Measurements from ENCODE around the gene AIPL1. TPM values are rescaled to one million over a fixed set of nuclear protein-coding genes. Genes with fewer than 3 reads are reported as not detected.

AIPL1 gene
- total RNA-seq, 2 experiments from 2014 or later = not detected

DNA sequence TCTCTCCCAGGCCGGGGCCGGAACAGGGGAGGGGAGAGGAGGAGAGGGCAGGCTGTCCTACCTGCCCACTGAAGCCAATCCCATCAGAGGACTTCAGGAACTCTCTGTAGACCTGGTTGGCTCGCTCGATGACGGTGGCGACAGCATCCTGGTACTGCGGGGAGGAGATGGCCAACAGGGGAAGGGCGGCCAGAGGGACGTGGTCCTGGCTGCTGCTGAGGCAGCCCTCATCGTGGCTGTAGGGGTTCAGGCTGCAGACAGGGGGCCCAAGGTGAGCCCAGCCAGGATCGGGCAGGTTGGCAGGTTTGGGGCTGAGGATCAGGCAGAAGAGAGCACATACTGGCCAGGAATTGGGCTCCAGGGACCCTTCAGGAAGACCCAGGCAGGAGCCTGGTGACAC lies 43.6 kb upstream of the AIPL1 start:
- intact Hi-C loops (cut with micrococcal nuclease; ENCODE audit: unreplicated experiment) = no loop called here
- TF ChIP-seq, protein P1, sequence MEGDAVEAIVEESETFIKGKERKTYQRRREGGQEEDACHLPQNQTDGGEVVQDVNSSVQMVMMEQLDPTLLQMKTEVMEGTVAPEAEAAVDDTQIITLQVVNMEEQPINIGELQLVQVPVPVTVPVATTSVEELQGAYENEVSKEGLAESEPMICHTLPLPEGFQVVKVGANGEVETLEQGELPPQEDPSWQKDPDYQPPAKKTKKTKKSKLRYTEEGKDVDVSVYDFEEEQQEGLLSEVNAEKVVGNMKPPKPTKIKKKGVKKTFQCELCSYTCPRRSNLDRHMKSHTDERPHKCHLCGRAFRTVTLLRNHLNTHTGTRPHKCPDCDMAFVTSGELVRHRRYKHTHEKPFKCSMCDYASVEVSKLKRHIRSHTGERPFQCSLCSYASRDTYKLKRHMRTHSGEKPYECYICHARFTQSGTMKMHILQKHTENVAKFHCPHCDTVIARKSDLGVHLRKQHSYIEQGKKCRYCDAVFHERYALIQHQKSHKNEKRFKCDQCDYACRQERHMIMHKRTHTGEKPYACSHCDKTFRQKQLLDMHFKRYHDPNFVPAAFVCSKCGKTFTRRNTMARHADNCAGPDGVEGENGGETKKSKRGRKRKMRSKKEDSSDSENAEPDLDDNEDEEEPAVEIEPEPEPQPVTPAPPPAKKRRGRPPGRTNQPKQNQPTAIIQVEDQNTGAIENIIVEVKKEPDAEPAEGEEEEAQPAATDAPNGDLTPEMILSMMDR (conservative IDR thresholded peaks at IDR 0.05; ENCODE audit: low read length) = no peak
- no peak for TF ChIP-seq EZH2phosphoT487 (IDR thresholded peaks at IDR 0.05; ENCODE audit: borderline replicate concordance, low read depth, low read length)
- Histone ChIP-seq H3K4me3 (ENCODE audit: low read depth, low read length, poor library complexity, severe bottlenecking) (no peak overlapping the region), H3K4me1 (ENCODE audit: insufficient read depth, low read length, poor library complexity, severe bottlenecking) (no peaks in the 10 kb centered on the region), H3K9me2 (ENCODE audit: insufficient read depth, low read length) (no peaks in the 10 kb centered on the region), H4K20me1 (ENCODE audit: insufficient read depth, low read length) (no peaks in the 10 kb centered on the region), H2AFZ (ENCODE audit: low read length) (no peak overlapping the region), H3K79me2 (ENCODE audit: insufficient read depth, low read depth, low read length) (no peaks in the 10 kb centered on the region), H3K9me3 (ENCODE audit: low read length) (no peaks in the 10 kb centered on the region), H3K27ac (ENCODE audit: low read depth, low read length, poor library complexity, severe bottlenecking) (no peak overlapping the region), H3K36me3 (ENCODE audit: insufficient read depth, low read length) (no peaks in the 10 kb centered on the region), H3K4me2 (ENCODE audit: low read length) (no peak overlapping the region)
- ChIA-PET POLR2A (no interaction called here), CTCF (ENCODE audit: unreplicated experiment) (no interaction called here)
- BruUV-seq (replicated peaks) = no TSS peak
- DNase-seq (ENCODE audit: low spot score) = no peak

DNA sequence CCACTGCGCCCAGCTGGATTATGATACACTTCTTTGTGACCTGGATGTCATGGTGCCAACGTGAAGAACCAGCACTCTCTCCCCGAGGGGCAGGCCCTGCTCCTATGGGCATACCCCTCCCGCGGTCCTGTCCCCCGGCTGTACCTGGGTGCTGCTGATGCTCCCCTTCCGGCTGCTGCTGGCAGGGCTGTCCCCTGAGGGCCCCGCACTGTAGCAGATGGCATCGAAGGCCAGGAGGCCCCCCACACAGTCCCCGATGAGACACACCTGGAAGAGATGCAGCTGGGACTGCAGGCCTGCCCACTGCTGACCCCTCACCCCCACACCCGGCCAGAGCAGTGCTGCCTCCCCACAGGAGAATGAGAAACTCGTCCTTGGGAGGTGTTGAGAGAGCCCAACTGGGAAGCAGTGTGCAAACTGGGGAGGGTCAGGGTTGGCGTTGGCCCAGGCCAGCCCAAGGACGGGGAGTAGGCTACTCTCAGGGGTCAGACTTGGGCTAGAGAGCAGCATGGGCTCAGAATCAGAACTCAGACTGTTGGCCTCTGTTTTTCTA lies 43.0 kb upstream of the AIPL1 start:
- Histone ChIP-seq H3K4me3 (ENCODE audit: low read depth, low read length, poor library complexity, severe bottlenecking) (no peak overlapping the region), H3K4me2 (ENCODE audit: low read length) (no peak overlapping the region), H2AFZ (ENCODE audit: low read length) (no peak overlapping the region), H3K9me2 (ENCODE audit: insufficient read depth, low read length) (no peaks in the 10 kb centered on the region), H3K9me3 (ENCODE audit: low read length) (no peaks in the 10 kb centered on the region), H3K27ac (ENCODE audit: low read depth, low read length, poor library complexity, severe bottlenecking) (no peak overlapping the region), H4K20me1 (ENCODE audit: insufficient read depth, low read length) (no peaks in the 10 kb centered on the region), H3K4me1 (ENCODE audit: insufficient read depth, low read length, poor library complexity, severe bottlenecking) (no peaks in the 10 kb centered on the region), H3K36me3 (ENCODE audit: insufficient read depth, low read length) (no peaks in the 10 kb centered on the region), H3K79me2 (ENCODE audit: insufficient read depth, low read depth, low read length) (no peaks in the 10 kb centered on the region)
- BruUV-seq (replicated peaks) = no TSS peak
- POLR2A ChIA-PET = no interaction called here
- CTCF ChIA-PET (ENCODE audit: unreplicated experiment) = no interaction called here
- no peak for DNase-seq (ENCODE audit: low spot score)
- intact Hi-C loops (cut with micrococcal nuclease; ENCODE audit: unreplicated experiment) = no loop called here
- no peak for TF ChIP-seq EZH2phosphoT487 (IDR thresholded peaks at IDR 0.05; ENCODE audit: borderline replicate concordance, low read depth, low read length)
- TF ChIP-seq, protein P1 (conservative IDR thresholded peaks at IDR 0.05; ENCODE audit: low read length) = no peak

DNA sequence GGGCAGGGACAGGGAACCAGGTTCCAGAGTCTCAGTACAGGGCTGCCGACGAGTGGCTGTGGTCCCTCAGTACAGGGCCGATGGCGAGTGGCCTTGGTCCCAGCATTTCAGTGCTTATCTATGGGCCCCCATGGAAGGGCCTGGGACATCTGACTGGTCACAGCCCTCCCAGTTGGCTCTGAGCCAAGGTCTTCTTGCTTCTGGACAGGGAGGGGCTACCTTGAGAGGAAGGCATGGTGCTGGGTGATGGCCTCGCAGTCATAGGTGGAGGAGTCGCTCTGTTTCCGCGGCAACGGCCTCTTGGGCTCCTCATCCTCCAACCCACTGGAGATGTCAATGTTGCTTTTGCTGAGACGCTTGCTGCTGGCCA lies 41.9 kb upstream of the AIPL1 start:
- Histone ChIP-seq H3K4me2 (ENCODE audit: low read length) (no peak overlapping the region), H3K79me2 (ENCODE audit: insufficient read depth, low read depth, low read length) (no peaks in the 10 kb centered on the region), H3K27ac (ENCODE audit: low read depth, low read length, poor library complexity, severe bottlenecking) (no peak overlapping the region), H3K4me3 (ENCODE audit: low read depth, low read length, poor library complexity, severe bottlenecking) (no peak overlapping the region), H3K36me3 (ENCODE audit: insufficient read depth, low read length) (no peaks in the 10 kb centered on the region), H3K9me3 (ENCODE audit: low read length) (no peaks in the 10 kb centered on the region), H3K9me2 (ENCODE audit: insufficient read depth, low read length) (no peaks in the 10 kb centered on the region), H3K4me1 (ENCODE audit: insufficient read depth, low read length, poor library complexity, severe bottlenecking) (no peaks in the 10 kb centered on the region), H2AFZ (ENCODE audit: low read length) (no peak overlapping the region), H4K20me1 (ENCODE audit: insufficient read depth, low read length) (no peaks in the 10 kb centered on the region)
- intact Hi-C loops (cut with micrococcal nuclease; ENCODE audit: unreplicated experiment) = no loop called here
- CTCF ChIA-PET (ENCODE audit: unreplicated experiment) = no interaction called here
- no TSS peak for BruUV-seq (replicated peaks)
- POLR2A ChIA-PET = no interaction called here
- no peak for DNase-seq (ENCODE audit: low spot score)
- no peak for TF ChIP-seq EZH2phosphoT487 (IDR thresholded peaks at IDR 0.05; ENCODE audit: borderline replicate concordance, low read depth, low read length)
- TF ChIP-seq, protein P1 (conservative IDR thresholded peaks at IDR 0.05; ENCODE audit: low read length) = no peak
